Gastroesophageal sphincter (tissue), 3 donors: ENCODE measurements around the gene CDK11B.

Source experiments
- POLR2A ChIP-seq, 2 donors: fragments of 450-650 bp; IDR thresholded peaks; one replicate each; pipeline ENCODE4 v1.6.1; 2017; ENCODE audit warnings: antibody characterized with exemption in 2 of 2, mild to moderate bottlenecking in 2 of 2, moderate library complexity in 1 of 2
- POLR2AphosphoS5 ChIP-seq: sonication (generic); formaldehyde crosslinking; IDR thresholded peaks from one replicate; pipeline ENCODE4 v1.6.1; 2017; ENCODE audit warnings: antibody characterized with exemption
- TF ChIP-seq, protein P1 (sequence below), 4 experiments: fragments of 200-600 bp in 2 of 4; fragments of 450-650 bp in 2 of 4; sonication (generic) in 1 of 4; IDR thresholded peaks; one replicate each; pipeline ENCODE4 v1.5.1; 2017 to 2019; ENCODE audit warnings: antibody characterized with exemption in 4 of 4, mild to moderate bottlenecking in 2 of 4, moderate library complexity in 2 of 4

DNA sequence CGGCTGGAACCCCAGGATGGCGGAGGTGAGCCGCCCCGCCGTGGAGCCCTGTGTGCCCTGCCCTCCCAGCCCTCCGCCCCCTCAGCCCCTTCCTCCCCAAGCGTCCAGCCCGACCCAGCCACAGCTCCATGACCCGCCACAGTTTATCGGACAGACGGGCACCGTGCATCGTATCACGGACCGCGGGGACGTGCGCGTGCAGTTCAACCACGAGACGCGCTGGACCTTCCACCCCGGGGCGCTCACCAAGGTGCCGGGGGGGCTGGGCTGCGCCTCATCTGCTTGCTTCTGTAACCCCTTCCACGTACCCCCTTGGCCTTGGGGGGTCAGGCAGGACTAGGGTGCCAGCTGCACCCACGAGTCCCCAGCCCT lies 33.4 kb downstream of the CDK11B start:
- TF ChIP-seq POLR2A (IDR thresholded peaks at IDR 0.05) (no peak), POLR2AphosphoS5 (no peak)
- TF ChIP-seq, protein P1, sequence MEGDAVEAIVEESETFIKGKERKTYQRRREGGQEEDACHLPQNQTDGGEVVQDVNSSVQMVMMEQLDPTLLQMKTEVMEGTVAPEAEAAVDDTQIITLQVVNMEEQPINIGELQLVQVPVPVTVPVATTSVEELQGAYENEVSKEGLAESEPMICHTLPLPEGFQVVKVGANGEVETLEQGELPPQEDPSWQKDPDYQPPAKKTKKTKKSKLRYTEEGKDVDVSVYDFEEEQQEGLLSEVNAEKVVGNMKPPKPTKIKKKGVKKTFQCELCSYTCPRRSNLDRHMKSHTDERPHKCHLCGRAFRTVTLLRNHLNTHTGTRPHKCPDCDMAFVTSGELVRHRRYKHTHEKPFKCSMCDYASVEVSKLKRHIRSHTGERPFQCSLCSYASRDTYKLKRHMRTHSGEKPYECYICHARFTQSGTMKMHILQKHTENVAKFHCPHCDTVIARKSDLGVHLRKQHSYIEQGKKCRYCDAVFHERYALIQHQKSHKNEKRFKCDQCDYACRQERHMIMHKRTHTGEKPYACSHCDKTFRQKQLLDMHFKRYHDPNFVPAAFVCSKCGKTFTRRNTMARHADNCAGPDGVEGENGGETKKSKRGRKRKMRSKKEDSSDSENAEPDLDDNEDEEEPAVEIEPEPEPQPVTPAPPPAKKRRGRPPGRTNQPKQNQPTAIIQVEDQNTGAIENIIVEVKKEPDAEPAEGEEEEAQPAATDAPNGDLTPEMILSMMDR (IDR thresholded peaks at IDR 0.05) = no peak
